H9 (cell line): ENCODE data around the gene MRTO4. TPM values are rescaled to one million over a fixed set of nuclear protein-coding genes. Genes with fewer than 3 reads are reported as not detected.

Experiments
- DNase-seq: peaks from one replicate; pipeline ENCODE4 v3.0.0-alpha.2; 2017
- H2AFZ ChIP-seq: one replicate; pipeline ENCODE4 v1.6.1; 2013; ENCODE audit warnings: mild to moderate bottlenecking, low read length, control low read depth, moderate library complexity
- H2AK5ac ChIP-seq: 2 replicates; pipeline ENCODE4 v1.6.1; 2013; ENCODE audit warnings: low read length, control low read depth, mixed read lengths; ENCODE audit not compliant: insufficient read length
- H2BK120ac ChIP-seq: one replicate; pipeline ENCODE4 v1.6.1; 2013; ENCODE audit warnings: low read depth, mild to moderate bottlenecking, low read length, control low read depth, inconsistent platforms; ENCODE audit not compliant: poor library complexity, severe bottlenecking
- H2BK12ac ChIP-seq: 2 replicates; pipeline ENCODE4 v1.6.1; 2013; ENCODE audit warnings: low read length, control low read depth, mixed read lengths, low read depth; ENCODE audit not compliant: insufficient read length
- H2BK15ac ChIP-seq: 2 replicates; pipeline ENCODE4 v1.6.1; 2013; ENCODE audit warnings: low read depth, low read length, control low read depth
- H2BK20ac ChIP-seq: one replicate; pipeline ENCODE4 v1.6.1; 2013; ENCODE audit warnings: low read depth, mild to moderate bottlenecking, low read length, control low read depth, inconsistent platforms; ENCODE audit not compliant: poor library complexity, severe bottlenecking
- H2BK5ac ChIP-seq: 2 replicates; pipeline ENCODE4 v1.6.1; 2013; ENCODE audit warnings: low read length, control low read depth, mixed read lengths; ENCODE audit not compliant: insufficient read length
- H3K14ac ChIP-seq: 2 replicates; pipeline ENCODE4 v1.6.1; 2013; ENCODE audit warnings: low read length, control low read depth; ENCODE audit not compliant: insufficient read depth
- H3K18ac ChIP-seq: 2 replicates; pipeline ENCODE4 v1.6.1; 2013; ENCODE audit warnings: low read depth, mild to moderate bottlenecking, mixed read lengths, low read length, control low read depth; ENCODE audit not compliant: insufficient read length
- H3K23ac ChIP-seq: 2 replicates; pipeline ENCODE4 v1.6.1; 2013; ENCODE audit warnings: low read length, control low read depth, mixed read lengths, low read depth; ENCODE audit not compliant: insufficient read length
- H3K23me2 ChIP-seq: 2 replicates; pipeline ENCODE4 v1.6.1; 2013; ENCODE audit warnings: low read depth, mild to moderate bottlenecking, mixed read lengths, low read length, control low read depth; ENCODE audit not compliant: insufficient read length, poor library complexity, severe bottlenecking
- H3K27ac ChIP-seq: 2 replicates; pipeline ENCODE4 v1.5.1; 2013; ENCODE audit warnings: low read length, control low read depth, mixed read lengths, low read depth; ENCODE audit not compliant: insufficient read length
- H3K27me3 ChIP-seq: 2 replicates; pipeline ENCODE4 v1.6.1; 2013; ENCODE audit warnings: low read length, control low read depth, inconsistent platforms; ENCODE audit not compliant: insufficient read depth
- H3K4ac ChIP-seq: 2 replicates; pipeline ENCODE4 v1.6.1; 2013; ENCODE audit warnings: low read depth, mild to moderate bottlenecking, control low read depth, inconsistent platforms, low read length, moderate library complexity
- H3K4me1 ChIP-seq: 2 replicates; pipeline ENCODE4 v1.6.1; 2013; ENCODE audit warnings: low read length, control low read depth, inconsistent platforms; ENCODE audit not compliant: insufficient read depth
- H3K4me2 ChIP-seq: 2 replicates; pipeline ENCODE4 v1.6.1; 2013; ENCODE audit warnings: low read length, control low read depth, mixed read lengths; ENCODE audit not compliant: insufficient read length, insufficient read depth
- H3K56ac ChIP-seq: 2 replicates; pipeline ENCODE4 v1.6.1; 2013; ENCODE audit warnings: low read depth, mild to moderate bottlenecking, mixed read lengths, low read length, control low read depth; ENCODE audit not compliant: insufficient read length
- H3K79me1 ChIP-seq: 2 replicates; pipeline ENCODE4 v1.6.1; 2013; ENCODE audit warnings: low read depth, mild to moderate bottlenecking, moderate library complexity, low read length, control low read depth, inconsistent platforms; ENCODE audit not compliant: insufficient read depth, poor library complexity, severe bottlenecking
- H3K79me2 ChIP-seq: 2 replicates; pipeline ENCODE4 v1.6.1; 2013; ENCODE audit warnings: low read length, control low read depth, inconsistent platforms; ENCODE audit not compliant: insufficient read depth
- H3K9ac ChIP-seq: 2 replicates; pipeline ENCODE4 v1.6.1; 2013; ENCODE audit warnings: low read length, control low read depth, mixed read lengths; ENCODE audit not compliant: insufficient read length; ENCODE audit errors: extremely low read depth
- H3K9me3 ChIP-seq: one replicate; pipeline ENCODE4 v1.6.1; 2013; ENCODE audit warnings: low read depth, low read length, inconsistent platforms; ENCODE audit not compliant: control insufficient read depth
- H3T11ph ChIP-seq: one replicate; pipeline ENCODE4 v1.6.1; 2013; ENCODE audit warnings: mild to moderate bottlenecking, low read length, control low read depth, inconsistent platforms
- H4K20me1 ChIP-seq: one replicate; pipeline ENCODE4 v1.6.1; 2013; ENCODE audit not compliant: control insufficient read depth, insufficient read length, insufficient read depth
- H4K5ac ChIP-seq: 2 replicates; pipeline ENCODE4 v1.6.1; 2013; ENCODE audit warnings: low read depth, mild to moderate bottlenecking, mixed read lengths, low read length, control low read depth; ENCODE audit not compliant: insufficient read length
- H4K8ac ChIP-seq: replicated peaks from 2 replicates; pipeline ENCODE4 v1.6.1; 2013; ENCODE audit warnings: low read length, control low read depth, mixed read lengths, low read depth; ENCODE audit not compliant: insufficient read length
- H4K91ac ChIP-seq: 2 replicates; pipeline ENCODE4 v1.6.1; 2013; ENCODE audit warnings: low read depth, mild to moderate bottlenecking, moderate library complexity, mixed read lengths, low read length, control low read depth; ENCODE audit not compliant: insufficient read length
- H3K27ac Mint-ChIP-seq, 3 experiments: 2 replicates in 2 of 3; 3 replicates in 1 of 3; pipeline ENCODE4 v1.8.0; 2020 to 2021; ENCODE audit warnings: mixed read lengths in 3 of 3, mild to moderate bottlenecking in 1 of 3, moderate library complexity in 1 of 3
- H3K27me3 Mint-ChIP-seq: 2 replicates; pipeline ENCODE4 v1.8.0; 2021; ENCODE audit warnings: low read depth, mild to moderate bottlenecking, moderate library complexity, mixed read lengths
- H3K36me3 Mint-ChIP-seq, 3 experiments: 2 replicates in 2 of 3; 3 replicates in 1 of 3; pipeline ENCODE4 v1.8.0; 2020 to 2021; ENCODE audit warnings: low read depth in 3 of 3, mixed read lengths in 3 of 3; ENCODE audit not compliant: insufficient read depth in 1 of 3
- H3K4me1 Mint-ChIP-seq, 2 experiments: 2 replicates each; pipeline ENCODE4 v1.8.0; 2020; ENCODE audit warnings: mixed read lengths in 2 of 2
- H3K4me3 Mint-ChIP-seq, 2 experiments: 2 replicates in 1 of 2; 3 replicates in 1 of 2; pipeline ENCODE4 v1.8.0; 2020 to 2021; ENCODE audit warnings: mild to moderate bottlenecking in 2 of 2, mixed read lengths in 2 of 2, moderate library complexity in 1 of 2
- H3K9me3 Mint-ChIP-seq, 2 experiments: 2 replicates in 1 of 2; 3 replicates in 1 of 2; pipeline ENCODE4 v1.8.0; 2020; ENCODE audit warnings: mild to moderate bottlenecking in 2 of 2, mixed read lengths in 2 of 2, moderate library complexity in 1 of 2
- WGBS: extraction: QIAGEN DNeasy Blood & Tissue Kit; methylation state at CpG from one replicate; pipeline ENCODE4 v1.1.7; 2013; ENCODE audit warnings: missing lambda C conversion rate, low lambda C conversion rate, mixed read lengths; ENCODE audit not compliant: insufficient read length; ENCODE audit errors: extremely low coverage; 5-methylcytosine and 5-hydroxymethylcytosine counted together
- total RNA-seq: library from RNA; stranded (reverse); gene quantifications from 2 replicates; pipeline ENCODE4 v1.2.1, GENCODE V29; 2021
- TF ChIP-seq, protein P1 (sequence below): fragments of 200-600 bp; sonication (generic); conservative IDR thresholded peaks from 3 replicates; pipeline ENCODE4 v1.8.0; 2021; ENCODE audit warnings: antibody characterized with exemption, mild to moderate bottlenecking

The MRTO4 gene
- total RNA-seq, 1 experiment from 2014 or later, result 78.3 TPM

DNA sequence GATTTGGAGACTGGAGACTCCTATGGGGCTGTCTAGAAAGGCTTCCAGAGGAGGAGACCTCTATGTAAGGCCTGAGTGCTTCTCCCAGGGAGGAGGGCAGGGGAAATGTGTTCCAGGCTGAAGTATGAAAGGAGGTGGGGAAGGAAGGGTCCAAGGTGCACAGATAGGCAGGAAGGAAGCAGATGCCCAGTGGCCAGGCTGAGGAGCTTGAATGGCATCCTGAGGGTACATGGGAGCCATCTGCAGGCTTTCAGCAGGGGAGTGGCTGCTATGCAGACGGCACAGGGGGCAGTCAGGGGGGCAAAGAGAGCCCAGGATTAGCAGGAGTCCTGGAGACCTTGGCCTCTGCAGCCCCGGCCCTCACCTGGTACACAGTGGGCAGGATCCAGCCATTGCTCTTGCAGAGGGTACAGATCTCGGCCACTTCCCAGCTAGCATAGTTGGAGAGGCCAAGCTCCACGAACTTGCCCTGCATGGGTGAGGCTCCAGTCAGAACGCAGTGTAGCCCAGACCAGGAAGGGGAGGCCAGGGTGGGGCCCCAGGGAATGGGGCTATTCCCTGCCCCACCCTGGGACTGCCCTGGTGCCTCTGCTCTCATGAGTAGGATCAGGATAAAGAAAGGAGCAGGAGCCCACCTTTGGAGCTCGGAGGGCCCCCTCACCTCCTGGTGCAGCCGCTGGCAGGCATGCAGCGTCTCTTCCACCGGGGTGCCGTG lies 56.3 kb downstream of the MRTO4 start:
- DNase-seq, result no peak
- H4K20me1 ChIP-seq, result no peaks in the 10 kb centered on the region
- no peak overlapping the region for H2BK120ac ChIP-seq
- peaks cover 13% of the 10 kb centered on the region for H3K23me2 ChIP-seq
- H3K56ac ChIP-seq, result no peak overlapping the region
- no peaks in the 10 kb centered on the region for H3K9me3 ChIP-seq
- no peaks in the 10 kb centered on the region for H3K79me2 ChIP-seq
- H2BK20ac ChIP-seq, result no peak overlapping the region
- H2AFZ ChIP-seq, result no peak overlapping the region
- no peak overlapping the region for H3K4me3 Mint-ChIP-seq
- peaks cover 27 to 59% (median 52%) of the 10 kb centered on the region in 3 experiments for H3K36me3 Mint-ChIP-seq
- H2AK5ac ChIP-seq, result no peak overlapping the region
- no peaks in the 10 kb centered on the region for H3K4me1 ChIP-seq
- H3K27ac Mint-ChIP-seq, result no peak overlapping the region
- no peak overlapping the region for H4K5ac ChIP-seq
- no peak overlapping the region for H3K4me2 ChIP-seq
- no peaks in the 10 kb centered on the region for H3K27me3 ChIP-seq
- TF ChIP-seq, protein P1, sequence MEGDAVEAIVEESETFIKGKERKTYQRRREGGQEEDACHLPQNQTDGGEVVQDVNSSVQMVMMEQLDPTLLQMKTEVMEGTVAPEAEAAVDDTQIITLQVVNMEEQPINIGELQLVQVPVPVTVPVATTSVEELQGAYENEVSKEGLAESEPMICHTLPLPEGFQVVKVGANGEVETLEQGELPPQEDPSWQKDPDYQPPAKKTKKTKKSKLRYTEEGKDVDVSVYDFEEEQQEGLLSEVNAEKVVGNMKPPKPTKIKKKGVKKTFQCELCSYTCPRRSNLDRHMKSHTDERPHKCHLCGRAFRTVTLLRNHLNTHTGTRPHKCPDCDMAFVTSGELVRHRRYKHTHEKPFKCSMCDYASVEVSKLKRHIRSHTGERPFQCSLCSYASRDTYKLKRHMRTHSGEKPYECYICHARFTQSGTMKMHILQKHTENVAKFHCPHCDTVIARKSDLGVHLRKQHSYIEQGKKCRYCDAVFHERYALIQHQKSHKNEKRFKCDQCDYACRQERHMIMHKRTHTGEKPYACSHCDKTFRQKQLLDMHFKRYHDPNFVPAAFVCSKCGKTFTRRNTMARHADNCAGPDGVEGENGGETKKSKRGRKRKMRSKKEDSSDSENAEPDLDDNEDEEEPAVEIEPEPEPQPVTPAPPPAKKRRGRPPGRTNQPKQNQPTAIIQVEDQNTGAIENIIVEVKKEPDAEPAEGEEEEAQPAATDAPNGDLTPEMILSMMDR, result no peak
- no peak overlapping the region for H2BK12ac ChIP-seq
- H3K27ac ChIP-seq, result no peak overlapping the region
- no peak overlapping the region for H3K14ac ChIP-seq
- no peak overlapping the region for H3K23ac ChIP-seq
- no peak overlapping the region for H3T11ph ChIP-seq
- no CpG with 5 or more reads among the region's 10 CpGs for WGBS
- H3K9me3 Mint-ChIP-seq, result no peaks in the 10 kb centered on the region
- no peaks in the 10 kb centered on the region for H3K79me1 ChIP-seq
- no peak overlapping the region for H4K91ac ChIP-seq
- H4K8ac ChIP-seq, result no peak overlapping the region
- no peaks in the 10 kb centered on the region; the same call in 1 of the 2 replicates for H3K27me3 Mint-ChIP-seq
- no peak overlapping the region for H2BK5ac ChIP-seq
- no peak overlapping the region for H3K18ac ChIP-seq
- H3K4me1 Mint-ChIP-seq, result peaks cover 11 to 12% of the 10 kb centered on the region in 2 experiments
- H3K9ac ChIP-seq, result no peak overlapping the region
- H3K4ac ChIP-seq, result no peak overlapping the region
- H2BK15ac ChIP-seq, result no peak overlapping the region
